MG63 (cell line): ENCODE data around the gene PKD2. TPM values are rescaled to one million over a fixed set of nuclear protein-coding genes. Genes with fewer than 3 reads are reported as not detected.

ENCODE experiments used
- DNase-seq: peaks from one replicate; pipeline ENCODE4 v3.0.0-alpha.2; 2020
- H3K27me3 ChIP-seq: fragments of 250-450 bp; sonication (Bioruptor Pico); 2 replicates; pipeline ENCODE4 v1.5.1; 2020; ENCODE audit warnings: mild to moderate bottlenecking, moderate library complexity
- H3K36me3 ChIP-seq: fragments of 250-450 bp; sonication (Bioruptor Pico); 2 replicates; pipeline ENCODE4 v1.5.1; 2020; ENCODE audit warnings: mild to moderate bottlenecking, moderate library complexity
- H3K4me3 ChIP-seq: fragments of 250-450 bp; sonication (Bioruptor Pico); 2 replicates; pipeline ENCODE4 v1.5.1; 2020; ENCODE audit warnings: mild to moderate bottlenecking, moderate library complexity
- H3K9me3 ChIP-seq: fragments of 250-450 bp; sonication (Bioruptor Pico); 2 replicates; pipeline ENCODE4 v1.5.1; 2020; ENCODE audit warnings: mild to moderate bottlenecking, moderate library complexity
- total RNA-seq: library from RNA; depleted of rRNA; stranded (reverse); fragments of >200 nt; shearing (Covaris generic); gene quantifications from 2 replicates; pipeline ENCODE4 v1.2.3, GENCODE V29; 2014; ENCODE audit warnings: low replicate concordance; rRNA removed

Gene PKD2
- total RNA-seq = 9.0 and 14.2 TPM in 2 replicates

- no peaks in the 10 kb centered on the region for H3K27me3 ChIP-seq
- peak within 1 kb of the TSS; percentile 60 for H3K4me3 ChIP-seq
- H3K9me3 ChIP-seq = no peaks in the 10 kb centered on the region
- DNase-seq = peak; percentile 80
- no peaks in the 10 kb centered on the region for H3K36me3 ChIP-seq
Measured at GRCh38 chr4:88007304-88008121, at the start of gene PKD2. Gene PKD2, plus strand, starts transcription at chr4:88007635. Its CDS starts 99 bp downstream, at chr4:88007734.

- DNase-seq = no peak
- Histone ChIP-seq H3K4me3 (no peak overlapping the region), H3K9me3 (no peaks in the 10 kb centered on the region), H3K27me3 (no peaks in the 10 kb centered on the region), H3K36me3 (no peaks in the 10 kb centered on the region)
Measured at GRCh38 chr4:87961993-87962392, 45.4 kb upstream of the PKD2 start.

- Histone ChIP-seq H3K4me3 (no peak overlapping the region), H3K36me3 (no peaks in the 10 kb centered on the region), H3K9me3 (no peaks in the 10 kb centered on the region), H3K27me3 (no peaks in the 10 kb centered on the region)
- no peak for DNase-seq
Measured at GRCh38 chr4:87962398-87963146, 44.9 kb upstream of the PKD2 start.

GRCh38 chr4:87965501-87965975 lies 41.9 kb upstream of the PKD2 start:
- Histone ChIP-seq H3K36me3 (no peaks in the 10 kb centered on the region), H3K4me3 (no peak overlapping the region), H3K9me3 (no peaks in the 10 kb centered on the region), H3K27me3 (no peaks in the 10 kb centered on the region)
- no peak for DNase-seq

GRCh38 chr4:87966095-87966496 lies 41.3 kb upstream of the PKD2 start:
- Histone ChIP-seq H3K4me3 (no peak overlapping the region), H3K36me3 (no peaks in the 10 kb centered on the region), H3K27me3 (no peaks in the 10 kb centered on the region), H3K9me3 (no peaks in the 10 kb centered on the region)
- no peak for DNase-seq

GRCh38 chr4:87967193-87967592 lies 40.2 kb upstream of the PKD2 start:
- no peaks in the 10 kb centered on the region for H3K27me3 ChIP-seq
- H3K4me3 ChIP-seq = no peak overlapping the region
- H3K9me3 ChIP-seq = no peaks in the 10 kb centered on the region
- peak; percentile 9 for DNase-seq
- H3K36me3 ChIP-seq = no peaks in the 10 kb centered on the region

GRCh38 chr4:87970121-87970520 lies 37.3 kb upstream of the PKD2 start:
- no peaks in the 10 kb centered on the region for H3K9me3 ChIP-seq
- no peaks in the 10 kb centered on the region for H3K36me3 ChIP-seq
- no peak for DNase-seq
- 0 out of 2 replicates have a peak, but pooled peaks cover 12% of the 10 kb centered on the region for H3K27me3 ChIP-seq
- no peak overlapping the region for H3K4me3 ChIP-seq

GRCh38 chr4:87971866-87972265 lies 35.6 kb upstream of the PKD2 start:
- peaks cover 18% of the 10 kb centered on the region; the same call in 1 of the 2 replicates for H3K27me3 ChIP-seq
- DNase-seq = no peak

GRCh38 chr4:87973283-87974169 lies 33.9 kb upstream of the PKD2 start:
- Histone ChIP-seq H3K36me3 (no peaks in the 10 kb centered on the region), H3K27me3 (peaks cover 18% of the 10 kb centered on the region), H3K4me3 (no peak overlapping the region), H3K9me3 (no peaks in the 10 kb centered on the region)
- peak; percentile 12 for DNase-seq

More at GRCh38 chr4:87971866-87972265, 35.6 kb upstream of the PKD2 start:
- H3K36me3 ChIP-seq = no peaks in the 10 kb centered on the region
- H3K9me3 ChIP-seq = no peaks in the 10 kb centered on the region
- H3K4me3 ChIP-seq = no peak overlapping the region

GRCh38 chr4:87974856-87975462 lies 32.5 kb upstream of the PKD2 start:
- H3K9me3 ChIP-seq = no peaks in the 10 kb centered on the region
- peaks cover 18% of the 10 kb centered on the region for H3K27me3 ChIP-seq
- no peak for DNase-seq
- no peak overlapping the region for H3K4me3 ChIP-seq
- no peaks in the 10 kb centered on the region for H3K36me3 ChIP-seq

- H3K9me3 ChIP-seq = no peaks in the 10 kb centered on the region
- peaks cover 18% of the 10 kb centered on the region for H3K27me3 ChIP-seq
- no peaks in the 10 kb centered on the region for H3K36me3 ChIP-seq
- DNase-seq = no peak
- H3K4me3 ChIP-seq = no peak within 1 kb of the TSS
Measured at GRCh38 chr4:87975466-87975865, 32.0 kb upstream of the PKD2 start, which contains the start of gene SPP1. Gene SPP1, plus strand, starts transcription at chr4:87975714. Its CDS starts 1,182 bp downstream, at chr4:87976896.

GRCh38 chr4:87977521-87978278 lies 29.7 kb upstream of the PKD2 start:
- Histone ChIP-seq H3K9me3 (no peaks in the 10 kb centered on the region), H3K36me3 (no peaks in the 10 kb centered on the region), H3K27me3 (peaks cover 17% of the 10 kb centered on the region), H3K4me3 (no peak overlapping the region)
- DNase-seq = no peak

- H3K36me3 ChIP-seq = no peaks in the 10 kb centered on the region
- H3K4me3 ChIP-seq = no peak overlapping the region
- no peaks in the 10 kb centered on the region for H3K9me3 ChIP-seq
- DNase-seq = no peak
- peaks cover 9% of the 10 kb centered on the region for H3K27me3 ChIP-seq
Measured at GRCh38 chr4:87978681-87979080, 28.8 kb upstream of the PKD2 start.

GRCh38 chr4:87979810-87980209 lies 27.6 kb upstream of the PKD2 start:
- no peak overlapping the region for H3K4me3 ChIP-seq
- no peak for DNase-seq
- no peaks in the 10 kb centered on the region for H3K9me3 ChIP-seq
- H3K27me3 ChIP-seq = peaks cover 6% of the 10 kb centered on the region
- no peaks in the 10 kb centered on the region for H3K36me3 ChIP-seq

- Histone ChIP-seq H3K36me3 (no peaks in the 10 kb centered on the region), H3K4me3 (no peak overlapping the region), H3K9me3 (no peaks in the 10 kb centered on the region)
Measured at GRCh38 chr4:87981486-87981885, 25.9 kb upstream of the PKD2 start.

More at GRCh38 chr4:87981486-87981885, 25.9 kb upstream of the PKD2 start:
- H3K27me3 ChIP-seq = no peaks in the 10 kb centered on the region; the same call in 1 of the 2 replicates
- no peak for DNase-seq
